ENCODE measurements around the gene PDXK.

The PDXK gene

DNA sequence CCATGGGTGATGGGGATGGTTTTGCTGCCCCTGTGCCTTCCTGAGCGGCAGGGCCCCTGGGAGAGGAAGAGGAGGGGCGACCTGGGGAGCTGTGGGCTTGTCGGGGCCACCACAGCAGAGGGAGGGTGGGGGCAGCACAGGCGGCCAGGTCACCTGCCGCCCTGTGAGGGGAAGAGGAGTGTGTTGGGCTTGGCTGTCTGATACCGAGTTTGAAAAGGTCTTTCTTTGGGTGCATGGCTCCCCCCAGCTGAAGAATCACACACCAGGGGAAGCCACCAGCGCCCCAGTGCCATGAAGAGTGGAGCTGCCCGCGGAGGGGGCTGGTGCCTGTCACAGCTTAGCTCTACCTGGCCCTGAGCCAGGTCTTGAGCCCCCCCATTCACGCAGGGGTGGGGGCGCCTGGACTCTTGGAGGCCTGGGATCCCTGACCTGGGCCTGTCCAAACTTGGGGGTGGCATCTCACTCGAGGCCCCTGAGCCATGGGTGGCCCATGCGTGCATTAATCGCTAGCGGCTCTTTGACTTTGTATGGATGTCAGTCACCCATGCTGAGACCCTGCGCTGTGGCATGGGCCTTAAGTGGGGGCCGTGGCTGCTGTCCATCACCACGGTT, 30.8 kb downstream of the PDXK start:
- TF ChIP-seq CTCF (IDR thresholded peaks at IDR 0.05; ENCODE audit: poor library complexity, severe bottlenecking) = no peak
- Histone ChIP-seq H3K4me1 (ENCODE audit: insufficient read depth, poor library complexity, severe bottlenecking) (no peaks in the 10 kb centered on the region), H3K9me3 (ENCODE audit: severe bottlenecking) (no peaks in the 10 kb centered on the region), H3K27ac (ENCODE audit: poor library complexity, severe bottlenecking) (no peak overlapping the region), H3K4me3 (ENCODE audit: severe bottlenecking) (no peak overlapping the region), H3K36me3 (ENCODE audit: low read depth) (peaks cover 100% of the 10 kb centered on the region), H3K27me3 (ENCODE audit: insufficient read depth, poor library complexity, severe bottlenecking) (no peaks in the 10 kb centered on the region)
- DNase-seq (ENCODE audit: low spot score) (no peak), ATAC-seq (ENCODE audit: low read depth) (no peak)

- no peak overlapping the region for H3K4me3 ChIP-seq (ENCODE audit: severe bottlenecking)
- no peaks in the 10 kb centered on the region for H3K4me1 ChIP-seq (ENCODE audit: insufficient read depth, poor library complexity, severe bottlenecking)
- TF ChIP-seq CTCF (IDR thresholded peaks at IDR 0.05; ENCODE audit: poor library complexity, severe bottlenecking) = no peak
- H3K27ac ChIP-seq (ENCODE audit: poor library complexity, severe bottlenecking) = no peak overlapping the region
- DNase-seq (ENCODE audit: low spot score) (no peak), ATAC-seq (ENCODE audit: low read depth) (no peak)
- H3K9me3 ChIP-seq (ENCODE audit: severe bottlenecking) = no peaks in the 10 kb centered on the region
- H3K27me3 ChIP-seq (ENCODE audit: insufficient read depth, poor library complexity, severe bottlenecking) = no peaks in the 10 kb centered on the region
- H3K36me3 ChIP-seq (ENCODE audit: low read depth) = peaks cover 100% of the 10 kb centered on the region
Observed at GRCh38 chr21:43750339-43751033, 31.6 kb downstream of the PDXK start.

- Histone ChIP-seq H3K4me1 (ENCODE audit: insufficient read depth, poor library complexity, severe bottlenecking) (no peaks in the 10 kb centered on the region), H3K27me3 (ENCODE audit: insufficient read depth, poor library complexity, severe bottlenecking) (no peaks in the 10 kb centered on the region), H3K9me3 (ENCODE audit: severe bottlenecking) (no peaks in the 10 kb centered on the region), H3K27ac (ENCODE audit: poor library complexity, severe bottlenecking) (no peak overlapping the region), H3K4me3 (ENCODE audit: severe bottlenecking) (no peak overlapping the region), H3K36me3 (ENCODE audit: low read depth) (peaks cover 100% of the 10 kb centered on the region)
- no peak for DNase-seq (ENCODE audit: low spot score)
- no peak for TF ChIP-seq CTCF (IDR thresholded peaks at IDR 0.05; ENCODE audit: poor library complexity, severe bottlenecking)
- no peak for ATAC-seq (ENCODE audit: low read depth)
Observed at GRCh38 chr21:43751955-43752591, 33.1 kb downstream of the PDXK start.

DNA sequence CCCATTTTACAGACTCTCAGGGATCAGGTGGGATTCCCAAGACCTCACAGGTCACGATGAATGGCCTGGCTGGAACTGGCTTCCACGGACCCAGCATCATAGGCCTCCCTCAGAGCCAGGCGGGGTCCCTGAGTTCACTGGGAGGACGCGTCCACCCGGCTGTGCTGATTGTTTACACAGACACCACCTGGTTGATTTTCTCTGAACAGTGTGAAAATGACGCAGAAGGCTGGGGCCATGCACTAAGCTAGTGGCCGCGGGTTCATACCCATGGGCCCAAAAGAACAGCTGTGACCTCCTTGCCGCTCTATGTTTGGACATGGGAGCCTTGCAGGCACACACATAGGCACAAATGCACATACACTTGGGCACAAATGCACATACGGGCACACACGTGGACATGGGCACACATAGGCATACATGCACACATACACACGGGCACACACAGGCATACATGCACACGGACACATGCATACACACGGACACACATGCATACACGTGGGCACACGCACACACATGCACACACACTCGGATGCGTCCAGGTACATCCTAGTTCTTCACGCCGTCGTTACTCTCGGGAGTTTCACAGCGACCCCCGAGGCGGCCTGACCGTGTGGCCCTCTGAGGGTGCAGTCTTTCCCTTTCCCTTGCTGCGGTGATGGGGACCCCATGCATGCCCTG, 34.0 kb downstream of the PDXK start:
- Histone ChIP-seq H3K27me3 (ENCODE audit: insufficient read depth, poor library complexity, severe bottlenecking) (no peaks in the 10 kb centered on the region), H3K4me1 (ENCODE audit: insufficient read depth, poor library complexity, severe bottlenecking) (no peaks in the 10 kb centered on the region), H3K4me3 (ENCODE audit: severe bottlenecking) (no peak overlapping the region), H3K9me3 (ENCODE audit: severe bottlenecking) (no peaks in the 10 kb centered on the region), H3K36me3 (ENCODE audit: low read depth) (peaks cover 99% of the 10 kb centered on the region), H3K27ac (ENCODE audit: poor library complexity, severe bottlenecking) (no peak overlapping the region)
- ATAC-seq (ENCODE audit: low read depth) (no peak), DNase-seq (ENCODE audit: low spot score) (no peak)
- no peak for TF ChIP-seq CTCF (IDR thresholded peaks at IDR 0.05; ENCODE audit: poor library complexity, severe bottlenecking)
